MM.1S (cell line): ENCODE results near the gene MT3.

Source experiments
- EZH2phosphoT487 ChIP-seq: fragments of 300-600 bp; sonication (generic); IDR thresholded peaks from 2 replicates; pipeline ENCODE4 v1.6.1; 2018; ENCODE audit warnings: antibody characterized with exemption, low read length
- TF ChIP-seq, protein P1 (sequence below): fragments of 300-600 bp; sonication (generic); IDR thresholded peaks from 2 replicates; pipeline ENCODE4 v1.5.1; 2016; ENCODE audit warnings: antibody characterized with exemption, low read length, mixed read lengths

DNA sequence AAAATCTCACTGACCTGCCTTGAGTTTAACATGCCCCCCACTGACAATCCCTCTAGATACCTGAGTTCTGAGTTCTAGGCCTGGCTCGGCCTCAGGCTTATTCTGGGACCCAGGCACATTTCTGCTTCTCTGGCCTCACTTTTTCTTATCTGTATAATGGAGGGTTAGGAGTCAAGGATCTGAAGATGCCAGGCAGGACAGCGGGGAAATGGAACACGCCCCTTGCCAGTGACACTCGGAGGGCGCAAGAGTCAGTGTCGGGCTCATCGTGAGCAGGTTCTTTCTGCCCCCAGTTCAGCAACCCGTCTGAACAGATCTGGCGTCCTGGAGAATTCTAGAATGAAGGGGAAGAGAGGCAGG is 567 bp upstream of the MT3 start:
- TF ChIP-seq, protein P1, sequence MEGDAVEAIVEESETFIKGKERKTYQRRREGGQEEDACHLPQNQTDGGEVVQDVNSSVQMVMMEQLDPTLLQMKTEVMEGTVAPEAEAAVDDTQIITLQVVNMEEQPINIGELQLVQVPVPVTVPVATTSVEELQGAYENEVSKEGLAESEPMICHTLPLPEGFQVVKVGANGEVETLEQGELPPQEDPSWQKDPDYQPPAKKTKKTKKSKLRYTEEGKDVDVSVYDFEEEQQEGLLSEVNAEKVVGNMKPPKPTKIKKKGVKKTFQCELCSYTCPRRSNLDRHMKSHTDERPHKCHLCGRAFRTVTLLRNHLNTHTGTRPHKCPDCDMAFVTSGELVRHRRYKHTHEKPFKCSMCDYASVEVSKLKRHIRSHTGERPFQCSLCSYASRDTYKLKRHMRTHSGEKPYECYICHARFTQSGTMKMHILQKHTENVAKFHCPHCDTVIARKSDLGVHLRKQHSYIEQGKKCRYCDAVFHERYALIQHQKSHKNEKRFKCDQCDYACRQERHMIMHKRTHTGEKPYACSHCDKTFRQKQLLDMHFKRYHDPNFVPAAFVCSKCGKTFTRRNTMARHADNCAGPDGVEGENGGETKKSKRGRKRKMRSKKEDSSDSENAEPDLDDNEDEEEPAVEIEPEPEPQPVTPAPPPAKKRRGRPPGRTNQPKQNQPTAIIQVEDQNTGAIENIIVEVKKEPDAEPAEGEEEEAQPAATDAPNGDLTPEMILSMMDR, result no peak
- no peak for TF ChIP-seq EZH2phosphoT487
